ENCODE data around the gene CNMD.

The CNMD gene

GRCh38 chr13:52739468-52740071 is at the start of gene CNMD:
TSS of gene CNMD (minus strand) at chr13:52739820. CDS start at chr13:52739701, 119 bp downstream.
- no peak for DNase-seq

GRCh38 chr13:52788011-52788410 is 48.4 kb upstream of the CNMD start:
- DNase-seq: no peak
- intact Hi-C loops (cut with DNase I): no loop called here

More at GRCh38 chr13:52739468-52740071, at the start of gene CNMD:
- intact Hi-C loops (cut with DNase I): loop anchor here (5.0 to 10.0 kb wide), 2 partner anchors 75 to 108 kb away; partner anchors contain the start of gene PCDH8

- intact Hi-C loops (cut with DNase I): no loop called here
- peak in 1 of 10 donors; percentile 13 for DNase-seq
Measured at GRCh38 chr13:52787235-52787634, 47.6 kb upstream of the CNMD start.

GRCh38 chr13:52786766-52787165 is 47.1 kb upstream of the CNMD start:
- peak in 9 of 10 donors; percentile 35 to 94 (median 56) for DNase-seq
- intact Hi-C loops (cut with DNase I): no loop called here

GRCh38 chr13:52785739-52786138 is 46.1 kb upstream of the CNMD start:
- intact Hi-C loops (cut with DNase I): no loop called here
- DNase-seq: no peak

- intact Hi-C loops (cut with DNase I): no loop called here
- DNase-seq: no peak
Measured at GRCh38 chr13:52784591-52785340, 45.1 kb upstream of the CNMD start.

- intact Hi-C loops (cut with DNase I): no loop called here
- no peak for DNase-seq
Measured at GRCh38 chr13:52783943-52784342, 44.3 kb upstream of the CNMD start.

- peak in 2 of 10 donors; percentile 7 to 10 for DNase-seq
- intact Hi-C loops (cut with DNase I): no loop called here
Measured at GRCh38 chr13:52782471-52783448, 43.1 kb upstream of the CNMD start.

- intact Hi-C loops (cut with DNase I): no loop called here
Measured at GRCh38 chr13:52780611-52781010, 41.0 kb upstream of the CNMD start.

GRCh38 chr13:52780092-52780491 is 40.5 kb upstream of the CNMD start:
- DNase-seq: no peak
- intact Hi-C loops (cut with DNase I): no loop called here

More at GRCh38 chr13:52780611-52781010, 41.0 kb upstream of the CNMD start:
- DNase-seq: no peak

GRCh38 chr13:52779103-52779502 is 39.5 kb upstream of the CNMD start:
- intact Hi-C loops (cut with DNase I): no loop called here
- peak in 1 of 10 donors; percentile 18 for DNase-seq

GRCh38 chr13:52776726-52777125 is 37.1 kb upstream of the CNMD start:
- intact Hi-C loops (cut with DNase I): no loop called here
- no peak for DNase-seq

GRCh38 chr13:52775511-52775910 is 35.9 kb upstream of the CNMD start:
- intact Hi-C loops (cut with DNase I): no loop called here
- DNase-seq: no peak

GRCh38 chr13:52767949-52768516 is 28.4 kb upstream of the CNMD start:
- intact Hi-C loops (cut with DNase I): no loop called here
- DNase-seq: no peak

- no peak for DNase-seq
- intact Hi-C loops (cut with DNase I): no loop called here
Measured at GRCh38 chr13:52765611-52766390, 26.2 kb upstream of the CNMD start.

GRCh38 chr13:52760077-52760476 is 20.5 kb upstream of the CNMD start:
- no peak for DNase-seq
- intact Hi-C loops (cut with DNase I): no loop called here

- intact Hi-C loops (cut with DNase I): no loop called here
Measured at GRCh38 chr13:52758114-52758513, 18.5 kb upstream of the CNMD start.

GRCh38 chr13:52751196-52751595 is 11.6 kb upstream of the CNMD start:
- intact Hi-C loops (cut with DNase I): no loop called here
- DNase-seq: no peak

More at GRCh38 chr13:52758114-52758513, 18.5 kb upstream of the CNMD start:
- DNase-seq: no peak

GRCh38 chr13:52750713-52751112 is 11.1 kb upstream of the CNMD start:
- DNase-seq: no peak
- intact Hi-C loops (cut with DNase I): no loop called here

GRCh38 chr13:52749419-52749818 is 9.8 kb upstream of the CNMD start:
- intact Hi-C loops (cut with DNase I): no loop called here
- no peak for DNase-seq

Measured in posterior cingulate gyrus (tissue), 11 donors.